Measurements from ENCODE around the gene CA7.

CA7 gene

DNA sequence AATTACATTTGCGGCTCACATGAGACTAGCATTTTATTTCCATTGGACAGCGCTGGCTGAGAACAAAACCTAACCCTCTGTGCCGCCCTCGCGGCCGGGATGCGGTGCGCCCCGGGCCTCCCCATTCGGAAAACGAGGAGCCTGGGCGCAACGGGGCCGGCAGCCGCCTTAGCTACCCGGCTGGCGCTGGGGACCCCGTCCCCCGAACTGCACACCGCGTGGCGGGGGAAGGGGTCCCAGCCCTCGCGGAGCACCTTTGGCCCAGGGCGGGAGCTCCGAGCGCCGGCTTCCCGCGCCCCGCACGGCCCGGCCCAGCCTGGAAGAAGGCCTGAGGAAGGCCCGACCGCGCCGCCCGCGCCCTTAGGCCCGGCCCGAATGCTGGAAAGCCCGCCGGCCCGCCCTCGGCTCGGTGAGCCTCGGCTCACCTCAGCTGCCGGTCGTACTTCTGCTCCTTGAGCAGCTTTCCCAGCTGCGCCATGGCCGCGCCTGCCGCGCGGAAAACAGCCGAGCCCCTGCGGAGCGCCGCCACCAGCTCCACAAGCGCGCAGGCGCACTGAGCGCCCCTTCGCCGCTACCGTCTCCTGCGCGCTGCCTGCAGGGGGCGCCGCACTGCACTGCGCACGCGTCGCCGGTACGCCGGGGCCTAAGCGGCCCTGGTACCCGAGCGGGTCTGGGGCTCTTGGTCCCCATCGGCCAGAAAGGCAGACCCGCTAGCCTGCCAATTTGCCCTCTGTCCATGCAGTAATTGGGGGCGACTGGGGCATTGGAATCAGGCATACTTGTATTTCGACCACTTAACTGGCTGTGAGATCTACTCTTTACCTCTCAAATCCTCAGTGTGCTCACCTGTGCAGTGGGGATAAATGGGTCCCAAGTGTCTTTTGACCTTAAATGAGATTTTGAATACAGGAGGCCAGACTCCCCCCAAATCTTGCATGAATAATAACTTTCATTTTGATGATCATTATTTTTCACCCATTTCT lies 13.5 kb upstream of the CA7 start, which contains the start of gene NAE1:
NAE1 (minus strand) TSS at position 555 of the 983 bp plus-strand sequence; CDS start at position 478, 77 bp downstream.
- Histone ChIP-seq H3K36me3 (ENCODE audit: control insufficient read depth in 1 of 2, insufficient read depth in 2 of 2, low read length in 2 of 2) (peaks cover 0 to 4% of the 10 kb centered on the region in 2 donors), H3K27me3 (ENCODE audit: low read depth, low read length) (no peaks in the 10 kb centered on the region), H3K4me1 (ENCODE audit: control insufficient read depth in 1 of 2, insufficient read depth in 2 of 2, low read length in 2 of 2) (peaks cover 0 to 17% of the 10 kb centered on the region in 2 donors), H3K27ac (ENCODE audit: low read length) (peak within 1 kb of the TSS; percentile 23), H3K4me3 (ENCODE audit: low read depth in 1 of 2, low read length in 2 of 2) (peak within 1 kb of the TSS; percentile 60 to 86), H3K9me3 (ENCODE audit: control insufficient read depth in 1 of 2, low read length in 2 of 2) (no peaks in the 10 kb centered on the region)

DNA sequence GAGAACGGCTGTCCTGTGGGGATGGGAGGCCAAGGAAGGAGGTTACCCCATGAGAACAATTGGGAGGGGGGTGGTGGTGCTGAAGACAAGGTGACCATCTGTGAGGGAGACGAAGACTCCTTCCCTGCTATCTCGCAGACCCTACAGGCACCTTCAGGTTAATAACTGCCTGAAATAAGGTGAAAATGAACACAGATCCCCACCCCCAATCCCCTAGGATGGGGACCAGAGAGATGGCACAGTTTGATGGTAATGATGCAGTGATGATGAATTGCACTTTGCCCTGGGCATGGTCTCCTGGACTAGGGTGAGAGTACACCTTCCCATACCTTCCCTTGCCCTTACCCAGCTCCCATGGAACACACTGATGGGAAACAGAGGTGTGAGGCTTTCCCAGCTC lies 12.0 kb upstream of the CA7 start:
- no peaks in the 10 kb centered on the region for H3K9me3 ChIP-seq (ENCODE audit: control insufficient read depth in 1 of 2, low read length in 2 of 2)
- no peak overlapping the region for H3K27ac ChIP-seq (ENCODE audit: low read length)
- H3K36me3 ChIP-seq (ENCODE audit: control insufficient read depth in 1 of 2, insufficient read depth in 2 of 2, low read length in 2 of 2): peaks cover 0 to 4% of the 10 kb centered on the region in 2 donors
- H3K27me3 ChIP-seq (ENCODE audit: low read depth, low read length): no peaks in the 10 kb centered on the region
- peaks cover 0 to 17% of the 10 kb centered on the region in 2 donors for H3K4me1 ChIP-seq (ENCODE audit: control insufficient read depth in 1 of 2, insufficient read depth in 2 of 2, low read length in 2 of 2)
- H3K4me3 ChIP-seq (ENCODE audit: low read depth in 1 of 2, low read length in 2 of 2): no peak overlapping the region

DNA sequence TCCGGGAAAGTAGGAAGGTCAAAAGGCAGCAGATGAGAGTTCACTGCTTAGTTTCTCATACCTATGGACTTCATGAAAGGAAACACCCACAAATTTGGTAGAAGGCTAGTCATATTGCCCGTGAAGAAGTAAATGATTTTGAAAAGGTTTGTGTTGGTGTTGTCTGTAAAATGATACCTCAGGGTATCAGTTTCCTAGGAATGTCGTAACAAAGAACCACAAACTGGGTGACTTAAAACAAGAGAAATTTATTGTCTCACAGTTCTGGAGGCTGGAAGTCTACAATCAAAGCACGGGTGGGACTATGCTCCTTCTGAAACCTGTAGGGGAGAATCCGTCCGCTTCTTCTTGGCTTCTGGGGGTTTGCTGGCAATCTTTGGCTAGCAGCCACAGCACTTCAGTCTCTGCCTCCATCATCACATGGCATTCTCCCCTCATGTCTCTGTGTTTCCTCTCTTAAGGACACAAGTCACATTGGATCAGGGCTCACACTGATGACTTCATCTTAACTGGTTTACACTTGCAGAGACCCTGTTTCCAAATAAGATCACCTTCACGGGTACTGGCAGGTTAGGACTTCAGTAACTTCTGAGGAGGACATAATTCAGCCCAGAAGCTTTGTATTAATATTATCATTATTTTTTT lies 11.4 kb upstream of the CA7 start:
- H3K27me3 ChIP-seq (ENCODE audit: low read depth, low read length): no peaks in the 10 kb centered on the region
- no peaks in the 10 kb centered on the region for H3K36me3 ChIP-seq (ENCODE audit: control insufficient read depth in 1 of 2, insufficient read depth in 2 of 2, low read length in 2 of 2)
- no peak overlapping the region for H3K4me3 ChIP-seq (ENCODE audit: low read depth in 1 of 2, low read length in 2 of 2)
- no peaks in the 10 kb centered on the region for H3K9me3 ChIP-seq (ENCODE audit: control insufficient read depth in 1 of 2, low read length in 2 of 2)
- H3K27ac ChIP-seq (ENCODE audit: low read length): no peak overlapping the region
- peaks cover 0 to 17% of the 10 kb centered on the region in 2 donors for H3K4me1 ChIP-seq (ENCODE audit: control insufficient read depth in 1 of 2, insufficient read depth in 2 of 2, low read length in 2 of 2)

DNA sequence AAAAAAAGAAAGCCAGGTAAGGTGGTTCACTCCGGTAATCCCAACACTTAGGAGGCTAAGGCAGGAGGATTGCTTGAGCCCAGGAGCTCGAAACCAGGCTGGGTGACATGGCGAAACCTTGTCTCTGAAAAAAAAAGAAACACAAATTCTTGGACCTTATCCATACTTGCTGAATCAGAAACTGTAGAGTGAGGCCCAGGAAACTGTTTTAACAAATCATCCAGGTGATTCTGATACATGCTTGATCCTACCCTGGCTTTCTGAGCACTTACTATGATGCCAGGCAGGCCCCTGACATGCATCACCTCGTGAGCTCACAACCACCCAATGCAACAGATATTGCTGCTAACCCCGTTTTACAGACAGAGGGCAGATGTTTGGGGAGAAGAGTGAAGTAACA lies 9.5 kb upstream of the CA7 start:
- Histone ChIP-seq H3K27me3 (ENCODE audit: low read depth, low read length) (no peaks in the 10 kb centered on the region), H3K9me3 (ENCODE audit: control insufficient read depth in 1 of 2, low read length in 2 of 2) (no peaks in the 10 kb centered on the region), H3K27ac (ENCODE audit: low read length) (no peak overlapping the region), H3K4me3 (ENCODE audit: low read depth in 1 of 2, low read length in 2 of 2) (no peak overlapping the region), H3K4me1 (ENCODE audit: control insufficient read depth in 1 of 2, insufficient read depth in 2 of 2, low read length in 2 of 2) (peaks cover 0 to 3% of the 10 kb centered on the region in 2 donors), H3K36me3 (ENCODE audit: control insufficient read depth in 1 of 2, insufficient read depth in 2 of 2, low read length in 2 of 2) (no peaks in the 10 kb centered on the region)

DNA sequence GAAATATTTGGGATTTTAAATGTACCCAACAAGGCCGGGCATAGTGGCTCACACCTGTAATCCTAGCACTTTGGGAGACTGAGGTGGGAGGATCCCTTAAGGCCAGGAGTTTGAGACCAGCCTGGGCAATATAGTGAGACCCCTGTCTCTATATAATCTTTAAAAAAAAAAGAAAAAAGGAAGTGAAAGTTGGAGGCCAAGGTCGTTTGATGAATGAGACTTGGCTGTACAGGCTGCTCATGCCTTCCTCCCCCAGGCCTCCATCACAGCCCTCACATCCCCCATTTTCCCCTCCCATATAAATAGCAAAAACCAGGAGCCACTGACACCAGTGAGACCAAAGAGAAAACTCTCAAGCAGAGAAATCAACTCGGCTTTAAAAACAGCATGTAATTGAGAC lies 3.3 kb upstream of the CA7 start:
- no peaks in the 10 kb centered on the region for H3K36me3 ChIP-seq (ENCODE audit: control insufficient read depth in 1 of 2, insufficient read depth in 2 of 2, low read length in 2 of 2)
- peaks cover 20% of the 10 kb centered on the region for H3K27me3 ChIP-seq (ENCODE audit: low read depth, low read length)
- H3K9me3 ChIP-seq (ENCODE audit: control insufficient read depth in 1 of 2, low read length in 2 of 2): no peaks in the 10 kb centered on the region
- H3K4me3 ChIP-seq (ENCODE audit: low read depth in 1 of 2, low read length in 2 of 2): no peak overlapping the region
- H3K4me1 ChIP-seq (ENCODE audit: control insufficient read depth in 1 of 2, insufficient read depth in 2 of 2, low read length in 2 of 2): peaks cover 0 to 19% of the 10 kb centered on the region in 2 donors
- no peak overlapping the region for H3K27ac ChIP-seq (ENCODE audit: low read length)

DNA sequence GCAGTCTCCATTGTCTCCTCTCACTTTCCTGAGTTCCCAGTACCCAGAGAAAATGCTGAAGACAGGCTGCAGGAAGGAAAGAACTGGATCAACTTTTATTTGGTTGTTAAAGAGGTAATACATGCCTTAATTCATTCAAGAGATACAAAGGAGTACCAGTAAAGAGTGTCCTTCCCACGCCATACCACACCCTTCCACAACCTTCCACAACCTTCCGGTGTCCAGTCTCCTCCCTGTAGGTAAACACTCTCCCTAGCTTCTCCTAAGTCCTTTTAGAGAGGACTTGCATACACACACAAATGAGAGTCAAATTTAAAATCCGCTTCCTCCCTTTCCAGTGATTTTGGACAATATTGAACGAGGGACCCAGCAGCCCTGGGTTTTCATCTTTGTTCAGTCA lies 2.8 kb upstream of the CA7 start:
- no peak overlapping the region for H3K27ac ChIP-seq (ENCODE audit: low read length)
- H3K4me3 ChIP-seq (ENCODE audit: low read depth in 1 of 2, low read length in 2 of 2): no peak overlapping the region
- peaks cover 20% of the 10 kb centered on the region for H3K27me3 ChIP-seq (ENCODE audit: low read depth, low read length)
- H3K4me1 ChIP-seq (ENCODE audit: control insufficient read depth in 1 of 2, insufficient read depth in 2 of 2, low read length in 2 of 2): peaks cover 0 to 19% of the 10 kb centered on the region in 2 donors
- no peaks in the 10 kb centered on the region for H3K36me3 ChIP-seq (ENCODE audit: control insufficient read depth in 1 of 2, insufficient read depth in 2 of 2, low read length in 2 of 2)
- H3K9me3 ChIP-seq (ENCODE audit: control insufficient read depth in 1 of 2, low read length in 2 of 2): no peaks in the 10 kb centered on the region

DNA sequence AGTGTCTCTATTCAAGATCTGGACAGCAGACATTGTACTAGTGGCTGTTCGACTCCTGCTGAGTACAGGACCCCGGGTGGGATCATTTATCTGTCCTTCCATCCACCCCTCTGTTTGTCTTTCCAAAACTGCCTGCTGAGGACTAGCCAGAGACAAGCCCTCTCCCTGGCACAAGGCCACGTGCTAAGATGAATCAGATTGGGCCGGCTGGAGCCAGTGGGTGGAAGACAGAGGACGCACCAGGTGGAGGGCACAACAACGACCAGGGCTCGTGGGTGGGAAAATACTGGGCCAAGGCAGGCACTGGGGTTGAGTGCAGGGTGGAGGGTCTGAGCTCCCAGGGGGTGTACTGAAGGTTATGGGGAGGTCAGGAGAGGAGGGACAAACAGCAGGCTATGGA lies 1.4 kb upstream of the CA7 start:
- Histone ChIP-seq H3K9me3 (ENCODE audit: control insufficient read depth in 1 of 2, low read length in 2 of 2) (no peaks in the 10 kb centered on the region), H3K36me3 (ENCODE audit: control insufficient read depth in 1 of 2, insufficient read depth in 2 of 2, low read length in 2 of 2) (no peaks in the 10 kb centered on the region), H3K4me3 (ENCODE audit: low read depth in 1 of 2, low read length in 2 of 2) (no peak overlapping the region), H3K27me3 (ENCODE audit: low read depth, low read length) (peaks cover 20% of the 10 kb centered on the region), H3K4me1 (ENCODE audit: control insufficient read depth in 1 of 2, insufficient read depth in 2 of 2, low read length in 2 of 2) (peaks cover 0 to 19% of the 10 kb centered on the region in 2 donors), H3K27ac (ENCODE audit: low read length) (no peak overlapping the region)

DNA sequence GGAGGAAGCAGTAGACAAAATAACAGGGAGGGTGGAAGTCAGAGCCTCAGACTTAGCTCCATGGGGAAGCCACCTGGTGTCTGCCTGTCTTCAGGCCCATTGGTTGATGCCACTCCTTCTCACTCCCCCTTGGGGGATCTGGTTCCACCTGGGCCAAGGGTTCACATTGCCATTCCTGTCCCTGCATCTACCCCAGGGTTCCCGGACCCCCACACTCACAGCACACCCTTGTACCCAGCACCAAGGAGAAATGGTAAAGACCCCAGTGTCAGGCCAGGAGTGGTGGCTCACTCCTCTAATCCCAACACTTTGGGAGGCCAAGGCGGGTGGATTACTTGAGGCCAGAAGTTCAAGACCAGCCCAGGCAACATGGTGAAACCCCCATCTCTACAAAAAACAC lies 1.0 kb upstream of the CA7 start:
- Histone ChIP-seq H3K4me3 (ENCODE audit: low read depth in 1 of 2, low read length in 2 of 2) (no peak overlapping the region), H3K36me3 (ENCODE audit: control insufficient read depth in 1 of 2, insufficient read depth in 2 of 2, low read length in 2 of 2) (no peaks in the 10 kb centered on the region), H3K27me3 (ENCODE audit: low read depth, low read length) (peaks cover 20% of the 10 kb centered on the region), H3K4me1 (ENCODE audit: control insufficient read depth in 1 of 2, insufficient read depth in 2 of 2, low read length in 2 of 2) (peaks cover 0 to 19% of the 10 kb centered on the region in 2 donors), H3K27ac (ENCODE audit: low read length) (no peak overlapping the region), H3K9me3 (ENCODE audit: control insufficient read depth in 1 of 2, low read length in 2 of 2) (no peaks in the 10 kb centered on the region)

- Histone ChIP-seq H3K4me3 (ENCODE audit: low read depth in 1 of 2, low read length in 2 of 2) (peak overlapping the region in 1 of 2 donors; percentile 77), H3K27me3 (ENCODE audit: low read depth, low read length) (peaks cover 20% of the 10 kb centered on the region), H3K27ac (ENCODE audit: low read length) (no peak overlapping the region)
Measured at GRCh38 chr16:66844009-66844341, 239 bp upstream of the CA7 start.

GRCh38 chr16:66845080-66845410 lies 831 bp downstream of the CA7 start:
- no peak overlapping the region for H3K27ac ChIP-seq (ENCODE audit: low read length)
- peaks cover 20% of the 10 kb centered on the region for H3K27me3 ChIP-seq (ENCODE audit: low read depth, low read length)
- no peaks in the 10 kb centered on the region for H3K9me3 ChIP-seq (ENCODE audit: control insufficient read depth in 1 of 2, low read length in 2 of 2)
- H3K4me1 ChIP-seq (ENCODE audit: control insufficient read depth in 1 of 2, insufficient read depth in 2 of 2, low read length in 2 of 2): peaks cover 0 to 19% of the 10 kb centered on the region in 2 donors
- peak overlapping the region; percentile 30 to 77 for H3K4me3 ChIP-seq (ENCODE audit: low read depth in 1 of 2, low read length in 2 of 2)
- no peaks in the 10 kb centered on the region for H3K36me3 ChIP-seq (ENCODE audit: control insufficient read depth in 1 of 2, insufficient read depth in 2 of 2, low read length in 2 of 2)

More at GRCh38 chr16:66844009-66844341, 239 bp upstream of the CA7 start:
- Histone ChIP-seq H3K36me3 (ENCODE audit: control insufficient read depth in 1 of 2, insufficient read depth in 2 of 2, low read length in 2 of 2) (no peaks in the 10 kb centered on the region), H3K9me3 (ENCODE audit: control insufficient read depth in 1 of 2, low read length in 2 of 2) (no peaks in the 10 kb centered on the region), H3K4me1 (ENCODE audit: control insufficient read depth in 1 of 2, insufficient read depth in 2 of 2, low read length in 2 of 2) (peaks cover 0 to 19% of the 10 kb centered on the region in 2 donors)

DNA sequence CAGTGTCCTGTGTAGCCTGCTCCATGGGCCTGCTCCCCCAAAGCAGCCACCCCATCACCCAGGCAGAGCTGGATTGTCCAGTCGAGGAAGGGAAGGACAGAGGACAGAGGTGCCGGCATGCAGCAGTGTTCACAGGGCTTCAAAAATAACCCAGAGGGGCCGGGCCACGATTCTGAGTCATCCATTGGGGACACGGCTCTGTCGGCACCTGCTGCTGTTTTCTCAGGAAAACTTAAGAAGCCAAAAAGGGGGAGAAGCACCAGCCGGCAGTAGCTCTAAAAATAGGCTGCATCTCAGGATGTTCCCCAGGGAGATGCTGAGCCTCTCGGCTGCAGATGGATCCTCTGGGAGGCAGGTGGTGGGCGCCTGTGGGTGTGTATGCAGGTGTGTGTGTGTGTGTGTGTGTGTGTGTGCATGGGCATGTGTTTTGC lies 1.6 kb downstream of the CA7 start:
- H3K9me3 ChIP-seq (ENCODE audit: control insufficient read depth in 1 of 2, low read length in 2 of 2): no peaks in the 10 kb centered on the region
- peaks cover 20% of the 10 kb centered on the region for H3K27me3 ChIP-seq (ENCODE audit: low read depth, low read length)
- no peaks in the 10 kb centered on the region for H3K36me3 ChIP-seq (ENCODE audit: control insufficient read depth in 1 of 2, insufficient read depth in 2 of 2, low read length in 2 of 2)
- H3K27ac ChIP-seq (ENCODE audit: low read length): no peak overlapping the region
- H3K4me1 ChIP-seq (ENCODE audit: control insufficient read depth in 1 of 2, insufficient read depth in 2 of 2, low read length in 2 of 2): peaks cover 0 to 19% of the 10 kb centered on the region in 2 donors
- no peak overlapping the region for H3K4me3 ChIP-seq (ENCODE audit: low read depth in 1 of 2, low read length in 2 of 2)

All from muscle layer of duodenum (tissue), 2 donors.